ENCODE measurements around the gene MARK1. TPM values are rescaled to one million over a fixed set of nuclear protein-coding genes. Genes with fewer than 3 reads are reported as not detected.
A peak's percentile ranks its signal among the peaks of the same experiment; 100 is the strongest.

Gene MARK1
- total RNA-seq, 4 donors from 2014 or later: 13.0 to 32.9 (median 21.1) TPM

DNA sequence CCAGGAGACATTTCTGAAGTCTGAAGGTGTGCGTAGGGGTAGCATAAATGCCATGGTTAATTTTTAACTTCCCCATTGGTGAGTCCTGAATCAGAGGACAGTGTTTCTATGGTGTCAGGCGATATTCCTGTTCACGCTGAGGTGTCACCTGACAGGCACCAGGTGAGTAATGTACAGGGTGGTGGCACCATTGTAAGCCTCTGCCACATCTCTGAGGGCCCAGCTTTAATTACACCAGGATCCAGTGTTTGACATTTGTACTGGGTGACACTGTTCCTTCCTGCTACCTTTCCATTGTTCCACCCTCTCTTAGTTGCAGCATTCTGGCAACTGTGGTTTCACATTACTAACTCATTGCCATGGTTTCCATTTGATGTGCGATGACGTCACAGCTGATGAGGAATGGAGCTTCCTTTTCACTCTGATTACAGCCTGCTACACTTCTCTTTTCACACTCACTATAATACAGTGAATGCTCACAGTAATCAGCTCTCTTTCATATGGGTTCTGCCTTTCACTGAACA is 40.6 kb upstream of the MARK1 start:
- 50 to 61% methylated on average over 2 to 5 of the region's 5 CpGs for WGBS, 2 donors (ENCODE audit: low coverage in 1 of 2)
- H3K27me3 ChIP-seq: no peaks in the 10 kb centered on the region
- H3K4me3 ChIP-seq: no peak overlapping the region
- H3K4me1 ChIP-seq: no peaks in the 10 kb centered on the region
- no peaks in the 10 kb centered on the region for H3K36me3 ChIP-seq
- no peaks in the 10 kb centered on the region for H3K9me3 ChIP-seq
- TF ChIP-seq POLR2A (IDR thresholded peaks at IDR 0.05) (no peak), EP300 (IDR thresholded peaks at IDR 0.05) (no peak), POLR2AphosphoS5 (IDR thresholded peaks at IDR 0.05) (no peak)
- H3K27ac ChIP-seq: no peak overlapping the region
- ATAC-seq: no peak

DNA sequence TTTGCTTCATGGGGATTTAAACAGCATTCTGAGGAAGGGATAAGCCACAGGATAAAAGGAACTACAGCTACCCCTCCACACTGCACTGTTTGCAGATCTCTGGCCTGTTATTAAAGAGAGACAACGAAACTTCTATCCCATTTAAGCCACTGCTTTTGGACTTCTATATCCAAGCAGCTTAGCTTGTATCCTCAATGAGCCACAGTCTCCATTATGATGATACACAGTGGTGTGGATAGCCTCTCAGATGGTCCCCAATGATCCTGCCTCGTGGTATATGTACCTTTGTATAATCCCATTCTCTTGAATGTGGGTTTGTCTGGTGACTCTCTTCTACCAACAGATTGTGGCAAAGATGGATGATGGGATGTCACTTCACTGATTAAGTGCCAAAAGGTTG is 36.0 kb upstream of the MARK1 start:
- H3K4me1 ChIP-seq: no peaks in the 10 kb centered on the region
- H3K4me3 ChIP-seq: no peak overlapping the region
- H3K9me3 ChIP-seq: no peaks in the 10 kb centered on the region
- H3K27ac ChIP-seq: no peak overlapping the region
- WGBS, 2 donors (ENCODE audit: low coverage in 1 of 2): 100% methylated on average over 1 of the region's 2 CpGs
- no peaks in the 10 kb centered on the region for H3K27me3 ChIP-seq
- no peaks in the 10 kb centered on the region for H3K36me3 ChIP-seq
- TF ChIP-seq EP300 (IDR thresholded peaks at IDR 0.05) (no peak), POLR2AphosphoS5 (IDR thresholded peaks at IDR 0.05) (no peak), POLR2A (IDR thresholded peaks at IDR 0.05) (no peak)
- ATAC-seq: no peak

DNA sequence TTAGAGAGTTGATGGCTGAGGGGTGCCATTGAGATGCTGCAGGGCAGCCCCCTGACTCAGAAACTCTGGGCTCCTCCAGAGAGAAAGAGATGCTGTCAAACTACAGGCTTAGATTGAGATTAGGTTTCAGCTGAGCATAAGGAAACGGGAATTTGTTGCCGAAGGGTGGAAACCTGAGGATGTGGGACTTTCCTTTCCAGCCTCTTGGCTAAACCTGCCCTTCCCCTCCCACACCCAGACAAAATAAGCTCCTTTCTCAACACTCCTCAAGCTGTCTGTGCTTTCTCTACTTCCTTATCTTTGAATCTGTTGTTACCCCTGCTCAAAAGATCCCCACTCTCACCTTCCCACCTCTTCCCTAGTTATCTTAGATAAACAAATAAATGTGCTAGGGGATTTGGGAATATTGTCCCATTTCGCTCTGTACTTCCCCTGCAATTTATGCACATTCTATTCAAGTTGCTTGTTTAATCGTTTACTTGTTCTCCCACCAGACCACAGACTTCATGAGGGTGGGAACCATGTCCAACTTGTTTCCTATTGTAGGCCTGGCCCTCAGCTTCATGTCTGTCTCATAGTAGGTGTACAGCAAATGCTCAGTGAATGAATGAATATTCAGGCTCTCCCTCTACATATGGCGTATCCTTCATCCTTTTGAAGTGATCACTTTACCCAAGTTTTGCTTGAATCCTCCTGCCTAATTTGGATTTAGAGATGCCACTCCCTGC is 30.6 kb upstream of the MARK1 start:
- ATAC-seq: no peak
- H3K36me3 ChIP-seq: no peaks in the 10 kb centered on the region
- no peak overlapping the region for H3K27ac ChIP-seq
- WGBS, 2 donors (ENCODE audit: low coverage in 1 of 2): 46 to 56% methylated on average over 5 of the region's 5 CpGs
- H3K27me3 ChIP-seq: no peaks in the 10 kb centered on the region
- H3K4me3 ChIP-seq: no peak overlapping the region
- no peaks in the 10 kb centered on the region for H3K4me1 ChIP-seq
- H3K9me3 ChIP-seq: no peaks in the 10 kb centered on the region
- no peak for TF ChIP-seq POLR2AphosphoS5 (IDR thresholded peaks at IDR 0.05)
- no peak for TF ChIP-seq EP300 (IDR thresholded peaks at IDR 0.05)
- TF ChIP-seq, protein P1, sequence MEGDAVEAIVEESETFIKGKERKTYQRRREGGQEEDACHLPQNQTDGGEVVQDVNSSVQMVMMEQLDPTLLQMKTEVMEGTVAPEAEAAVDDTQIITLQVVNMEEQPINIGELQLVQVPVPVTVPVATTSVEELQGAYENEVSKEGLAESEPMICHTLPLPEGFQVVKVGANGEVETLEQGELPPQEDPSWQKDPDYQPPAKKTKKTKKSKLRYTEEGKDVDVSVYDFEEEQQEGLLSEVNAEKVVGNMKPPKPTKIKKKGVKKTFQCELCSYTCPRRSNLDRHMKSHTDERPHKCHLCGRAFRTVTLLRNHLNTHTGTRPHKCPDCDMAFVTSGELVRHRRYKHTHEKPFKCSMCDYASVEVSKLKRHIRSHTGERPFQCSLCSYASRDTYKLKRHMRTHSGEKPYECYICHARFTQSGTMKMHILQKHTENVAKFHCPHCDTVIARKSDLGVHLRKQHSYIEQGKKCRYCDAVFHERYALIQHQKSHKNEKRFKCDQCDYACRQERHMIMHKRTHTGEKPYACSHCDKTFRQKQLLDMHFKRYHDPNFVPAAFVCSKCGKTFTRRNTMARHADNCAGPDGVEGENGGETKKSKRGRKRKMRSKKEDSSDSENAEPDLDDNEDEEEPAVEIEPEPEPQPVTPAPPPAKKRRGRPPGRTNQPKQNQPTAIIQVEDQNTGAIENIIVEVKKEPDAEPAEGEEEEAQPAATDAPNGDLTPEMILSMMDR (IDR thresholded peaks at IDR 0.05): no peak
- no peak for TF ChIP-seq POLR2A (IDR thresholded peaks at IDR 0.05)

DNA sequence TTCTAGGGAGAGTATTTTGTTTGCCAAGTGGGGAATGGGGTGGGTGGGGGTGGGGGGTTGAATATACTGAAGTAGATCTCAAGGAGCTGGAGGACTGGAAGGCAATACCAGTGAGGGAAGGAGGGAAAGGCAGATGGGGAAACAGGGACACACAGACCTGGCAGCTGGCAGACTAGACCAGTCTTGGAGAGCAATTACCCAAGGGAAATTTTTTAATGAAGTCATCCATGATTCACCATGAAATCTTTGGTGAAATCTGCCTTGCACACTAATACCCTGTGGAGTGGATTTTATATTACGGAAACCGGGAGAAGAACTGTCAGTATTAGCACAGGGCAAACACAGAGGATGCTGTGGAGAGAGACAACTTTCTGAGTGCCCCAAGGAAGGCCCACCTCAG is 29.7 kb upstream of the MARK1 start:
- WGBS, 2 donors (ENCODE audit: low coverage in 1 of 2): 55 to 88% methylated on average over 2 of the region's 2 CpGs
- no peaks in the 10 kb centered on the region for H3K36me3 ChIP-seq
- H3K27me3 ChIP-seq: no peaks in the 10 kb centered on the region
- no peak overlapping the region for H3K4me3 ChIP-seq
- TF ChIP-seq POLR2AphosphoS5 (IDR thresholded peaks at IDR 0.05): no peak
- TF ChIP-seq POLR2A (IDR thresholded peaks at IDR 0.05): no peak
- TF ChIP-seq EP300 (IDR thresholded peaks at IDR 0.05): no peak
- TF ChIP-seq, protein P1 (IDR thresholded peaks at IDR 0.05): no peak
- peak; percentile 31 for ATAC-seq
- H3K9me3 ChIP-seq: no peaks in the 10 kb centered on the region
- no peaks in the 10 kb centered on the region for H3K4me1 ChIP-seq
- H3K27ac ChIP-seq: no peak overlapping the region

DNA sequence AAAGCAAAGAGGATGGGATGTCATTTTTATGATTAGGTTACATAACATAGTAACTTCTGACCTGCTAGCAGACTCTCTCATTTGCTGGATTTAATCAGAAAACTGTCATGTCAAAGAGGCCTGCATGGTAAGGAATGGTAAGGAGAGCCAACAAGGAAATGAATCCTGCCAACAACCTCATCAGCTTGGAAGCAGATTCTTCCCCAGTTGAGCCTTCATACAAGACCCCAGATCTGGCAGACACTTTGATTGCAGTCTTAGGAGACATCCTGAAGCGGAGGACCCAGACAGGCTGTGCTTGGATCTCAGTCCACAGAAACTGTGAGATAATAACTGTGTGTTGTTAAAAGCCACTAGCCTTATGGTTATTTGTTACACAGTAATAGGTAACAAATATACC is 27.6 kb upstream of the MARK1 start:
- Histone ChIP-seq H3K4me1 (no peaks in the 10 kb centered on the region), H3K9me3 (no peaks in the 10 kb centered on the region), H3K27me3 (peaks cover 8% of the 10 kb centered on the region), H3K27ac (no peak overlapping the region), H3K36me3 (no peaks in the 10 kb centered on the region), H3K4me3 (no peak overlapping the region)
- no peak for ATAC-seq
- 67 to 100% methylated on average over 1 of the region's 1 CpG for WGBS, 2 donors (ENCODE audit: low coverage in 1 of 2)
- TF ChIP-seq POLR2A (IDR thresholded peaks at IDR 0.05) (no peak), POLR2AphosphoS5 (IDR thresholded peaks at IDR 0.05) (no peak), EP300 (IDR thresholded peaks at IDR 0.05) (no peak)
- TF ChIP-seq, protein P1 (IDR thresholded peaks at IDR 0.05): no peak

DNA sequence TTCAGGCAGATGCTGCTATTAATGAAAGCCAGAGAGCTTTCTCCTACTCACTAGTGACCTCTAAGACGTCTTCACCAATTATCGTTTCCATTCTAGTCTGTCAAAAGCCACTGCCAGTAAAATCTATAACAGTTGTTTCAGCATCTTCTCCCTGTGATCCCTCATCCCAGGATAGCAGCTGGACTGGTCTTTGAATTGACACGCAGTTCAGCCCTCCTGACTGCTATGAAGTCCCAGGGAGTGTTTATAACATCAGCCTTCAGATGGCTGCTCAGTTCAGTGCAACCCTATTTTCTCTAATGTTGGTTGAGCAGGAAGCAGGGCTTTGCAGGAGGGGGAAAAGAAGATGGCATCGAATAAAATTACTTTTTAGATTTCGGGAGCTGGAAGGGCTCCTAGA is 23.6 kb upstream of the MARK1 start:
- peaks cover 21% of the 10 kb centered on the region for H3K27me3 ChIP-seq
- H3K27ac ChIP-seq: no peak overlapping the region
- WGBS, 2 donors (ENCODE audit: low coverage in 1 of 2): 20 to 47% methylated on average over 2 to 5 of the region's 5 CpGs
- H3K4me1 ChIP-seq: no peaks in the 10 kb centered on the region
- TF ChIP-seq POLR2A (IDR thresholded peaks at IDR 0.05): no peak
- TF ChIP-seq POLR2AphosphoS5 (IDR thresholded peaks at IDR 0.05): no peak
- TF ChIP-seq EP300 (IDR thresholded peaks at IDR 0.05): no peak
- TF ChIP-seq, protein P1 (IDR thresholded peaks at IDR 0.05): no peak
- no peak for ATAC-seq
- no peak overlapping the region for H3K4me3 ChIP-seq
- H3K9me3 ChIP-seq: no peaks in the 10 kb centered on the region
- no peaks in the 10 kb centered on the region for H3K36me3 ChIP-seq
